Trophoblast cell (in vitro differentiated cells and primary cell): Measurements from ENCODE around the gene ZNF839.
A peak's percentile ranks its signal among the peaks of the same experiment; 100 is the strongest.

Experiments
- DNase-seq, 2 donors: peaks; one replicate each; pipeline ENCODE4 v3.0.0-alpha.2; 2016
- H2AFZ ChIP-seq: 2 replicates; pipeline ENCODE4 v1.6.1; 2013; ENCODE audit warnings: low read length, moderate library complexity, mild to moderate bottlenecking; ENCODE audit not compliant: insufficient read depth, poor library complexity
- H2AK5ac ChIP-seq: 2 replicates; pipeline ENCODE4 v1.6.1; 2013; ENCODE audit warnings: mild to moderate bottlenecking, low read length
- H2BK120ac ChIP-seq: 2 replicates; pipeline ENCODE4 v1.6.1; 2013; ENCODE audit warnings: low read length, mild to moderate bottlenecking, moderate library complexity; ENCODE audit not compliant: insufficient read depth, poor library complexity
- H2BK12ac ChIP-seq: 2 replicates; pipeline ENCODE4 v1.6.1; 2013; ENCODE audit warnings: mild to moderate bottlenecking, low read length, moderate library complexity
- H2BK5ac ChIP-seq: 2 replicates; pipeline ENCODE4 v1.6.1; 2013; ENCODE audit warnings: low read length, low read depth, moderate library complexity, mild to moderate bottlenecking; ENCODE audit not compliant: poor library complexity
- H3K14ac ChIP-seq: 2 replicates; pipeline ENCODE4 v1.6.1; 2013; ENCODE audit warnings: mild to moderate bottlenecking, low read length
- H3K18ac ChIP-seq: 2 replicates; pipeline ENCODE4 v1.6.1; 2013; ENCODE audit warnings: mild to moderate bottlenecking, low read length
- H3K23ac ChIP-seq: 2 replicates; pipeline ENCODE4 v1.6.1; 2013; ENCODE audit warnings: low read length
- H3K27ac ChIP-seq: 2 replicates; pipeline ENCODE4 v1.5.1; 2013; ENCODE audit warnings: low read depth, mild to moderate bottlenecking, inconsistent platforms, low read length, moderate library complexity
- H3K27me3 ChIP-seq: 2 replicates; pipeline ENCODE4 v1.6.1; 2013; ENCODE audit warnings: inconsistent platforms, mild to moderate bottlenecking, low read length, moderate library complexity; ENCODE audit not compliant: insufficient read depth
- H3K36me3 ChIP-seq, 2 experiments: 1 replicate in 1 of 2; 2 replicates in 1 of 2; pipeline ENCODE4 v1.6.1; 2013; ENCODE audit warnings: low read length in 2 of 2, mild to moderate bottlenecking in 2 of 2, moderate library complexity in 1 of 2; ENCODE audit not compliant: insufficient read depth in 2 of 2, control insufficient read depth in 1 of 2
- H3K4ac ChIP-seq: 2 replicates; pipeline ENCODE4 v1.6.1; 2013; ENCODE audit warnings: low read depth, mild to moderate bottlenecking, low read length, moderate library complexity
- H3K4me1 ChIP-seq, 2 experiments: 1 replicate in 1 of 2; 2 replicates in 1 of 2; pipeline ENCODE4 v1.6.1; 2013; ENCODE audit warnings: low read length in 2 of 2, mild to moderate bottlenecking in 2 of 2, moderate library complexity in 1 of 2; ENCODE audit not compliant: insufficient read depth in 2 of 2, control insufficient read depth in 1 of 2
- H3K4me2 ChIP-seq: 2 replicates; pipeline ENCODE4 v1.6.1; 2013; ENCODE audit warnings: inconsistent platforms, mild to moderate bottlenecking, low read length, moderate library complexity
- H3K4me3 ChIP-seq: 2 replicates; pipeline ENCODE4 v1.5.1; 2013; ENCODE audit warnings: mild to moderate bottlenecking, low read depth, low read length, inconsistent platforms
- H3K79me1 ChIP-seq: one replicate; pipeline ENCODE4 v1.6.1; 2013; ENCODE audit warnings: low read length
- H3K79me2 ChIP-seq: 2 replicates; pipeline ENCODE4 v1.6.1; 2013; ENCODE audit warnings: low read length, mild to moderate bottlenecking; ENCODE audit not compliant: control insufficient read depth, insufficient read depth, poor library complexity
- H3K9ac ChIP-seq: 2 replicates; pipeline ENCODE4 v1.6.1; 2013; ENCODE audit warnings: mild to moderate bottlenecking, low read length
- H3K9me3 ChIP-seq: 2 replicates; pipeline ENCODE4 v1.6.1; 2013; ENCODE audit warnings: low read depth, mild to moderate bottlenecking, control low read depth, inconsistent platforms, low read length; ENCODE audit not compliant: insufficient read depth
- H4K12ac ChIP-seq: 2 replicates; pipeline ENCODE4 v1.6.1; 2013; ENCODE audit warnings: low read depth, mild to moderate bottlenecking, low read length, moderate library complexity
- H4K8ac ChIP-seq: 2 replicates; pipeline ENCODE4 v1.6.1; 2013; ENCODE audit warnings: low read depth, mild to moderate bottlenecking, low read length, moderate library complexity
- H4K91ac ChIP-seq: one replicate; pipeline ENCODE4 v1.6.1; 2013; ENCODE audit warnings: low read depth, mild to moderate bottlenecking, low read length, moderate library complexity
- WGBS: extraction: QIAGEN DNeasy Blood & Tissue Kit; methylation state at CpG from one replicate; pipeline ENCODE4 v1.1.7; 2013; ENCODE audit warnings: missing lambda C conversion rate; ENCODE audit not compliant: insufficient read length, insufficient coverage; ENCODE audit errors: extremely low coverage; 5-methylcytosine and 5-hydroxymethylcytosine counted together

ZNF839 gene

GRCh38 chr14:102378830-102379229 is 59.3 kb downstream of the ZNF839 start:
- Histone ChIP-seq H2AFZ (no peak overlapping the region), H3K9me3 (no peaks in the 10 kb centered on the region), H3K18ac (no peak overlapping the region), H3K4ac (no peak overlapping the region), H3K27me3 (no peaks in the 10 kb centered on the region), H3K4me3 (no peak overlapping the region), H4K8ac (no peak overlapping the region), H3K27ac (no peak overlapping the region), H3K9ac (no peak overlapping the region), H3K36me3 (peaks cover 9% of the 10 kb centered on the region in 2 experiments), H3K4me1 (no peaks in the 10 kb centered on the region), H2BK12ac (no peak overlapping the region), H2BK5ac (no peak overlapping the region), H3K14ac (no peak overlapping the region), H3K4me2 (no peak overlapping the region), H2BK120ac (no peak overlapping the region), H4K12ac (no peak overlapping the region), H2AK5ac (no peak overlapping the region), H3K79me2 (no peaks in the 10 kb centered on the region), H4K91ac (no peak overlapping the region), H3K23ac (no peak overlapping the region), H3K79me1 (no peaks in the 10 kb centered on the region)
- WGBS: no CpG with 5 or more reads among the region's 9 CpGs
- DNase-seq: no peak

GRCh38 chr14:102387086-102387485 is 67.5 kb downstream of the ZNF839 start:
- H3K4me3 ChIP-seq: no peak overlapping the region
- no peak overlapping the region for H2BK12ac ChIP-seq
- H3K79me1 ChIP-seq: no peaks in the 10 kb centered on the region
- H3K9ac ChIP-seq: no peak overlapping the region
- H2BK5ac ChIP-seq: no peak overlapping the region
- peak in 1 of 2 donors; percentile 8 for DNase-seq
- no peak overlapping the region for H3K4ac ChIP-seq
- no peak overlapping the region for H3K14ac ChIP-seq
- H3K27ac ChIP-seq: no peak overlapping the region
- H3K4me2 ChIP-seq: no peak overlapping the region
- H2AFZ ChIP-seq: no peak overlapping the region
- no peaks in the 10 kb centered on the region for H3K4me1 ChIP-seq
- H3K79me2 ChIP-seq: no peaks in the 10 kb centered on the region
- H3K9me3 ChIP-seq: no peaks in the 10 kb centered on the region
- no peak overlapping the region for H2BK120ac ChIP-seq
- no peak overlapping the region for H4K91ac ChIP-seq
- H3K27me3 ChIP-seq: no peaks in the 10 kb centered on the region
- peaks cover 0 to 2% of the 10 kb centered on the region in 2 experiments for H3K36me3 ChIP-seq
- H4K12ac ChIP-seq: no peak overlapping the region
- no peak overlapping the region for H4K8ac ChIP-seq
- no peak overlapping the region for H3K23ac ChIP-seq
- no peak overlapping the region for H3K18ac ChIP-seq
- no peak overlapping the region for H2AK5ac ChIP-seq

GRCh38 chr14:102389246-102389645 is 69.7 kb downstream of the ZNF839 start:
- Histone ChIP-seq H3K4me2 (no peak overlapping the region), H3K23ac (no peak overlapping the region), H3K27ac (no peak overlapping the region), H3K4ac (no peak overlapping the region), H3K4me1 (no peaks in the 10 kb centered on the region), H2BK120ac (no peak overlapping the region), H2BK12ac (no peak overlapping the region), H3K18ac (no peak overlapping the region), H2AK5ac (no peak overlapping the region), H3K4me3 (no peak overlapping the region), H2BK5ac (no peak overlapping the region), H3K9ac (no peak overlapping the region), H3K79me1 (no peaks in the 10 kb centered on the region), H3K79me2 (no peaks in the 10 kb centered on the region), H3K9me3 (no peaks in the 10 kb centered on the region), H4K8ac (no peak overlapping the region), H3K14ac (no peak overlapping the region), H3K27me3 (no peaks in the 10 kb centered on the region), H4K12ac (no peak overlapping the region), H4K91ac (no peak overlapping the region), H2AFZ (no peak overlapping the region), H3K36me3 (no peaks in the 10 kb centered on the region)
- DNase-seq: no peak
- no CpG with 5 or more reads among the region's 2 CpGs for WGBS

- no CpG with 5 or more reads among the region's 2 CpGs for WGBS
- Histone ChIP-seq H3K79me1 (no peaks in the 10 kb centered on the region), H4K91ac (no peak overlapping the region), H3K9ac (no peak overlapping the region), H3K4me1 (no peaks in the 10 kb centered on the region), H3K79me2 (no peaks in the 10 kb centered on the region), H2AK5ac (no peak overlapping the region), H2BK120ac (no peak overlapping the region), H4K8ac (no peak overlapping the region), H4K12ac (no peak overlapping the region), H2BK5ac (no peak overlapping the region), H3K14ac (no peak overlapping the region), H3K18ac (no peak overlapping the region), H3K23ac (no peak overlapping the region), H3K27me3 (no peaks in the 10 kb centered on the region), H3K4me2 (no peak overlapping the region), H2BK12ac (no peak overlapping the region), H2AFZ (no peak overlapping the region), H3K27ac (no peak overlapping the region), H3K4ac (no peak overlapping the region), H3K9me3 (no peaks in the 10 kb centered on the region), H3K36me3 (no peaks in the 10 kb centered on the region), H3K4me3 (no peak overlapping the region)
- no peak for DNase-seq
Observed at GRCh38 chr14:102390064-102390855, 70.7 kb downstream of the ZNF839 start.
